Measurements from ENCODE around the gene SERPINA12. TPM values are rescaled to one million over a fixed set of nuclear protein-coding genes. Genes with fewer than 3 reads are reported as not detected.

SERPINA12 gene
- total RNA-seq, 2 donors from 2014 or later, result not detected

DNA sequence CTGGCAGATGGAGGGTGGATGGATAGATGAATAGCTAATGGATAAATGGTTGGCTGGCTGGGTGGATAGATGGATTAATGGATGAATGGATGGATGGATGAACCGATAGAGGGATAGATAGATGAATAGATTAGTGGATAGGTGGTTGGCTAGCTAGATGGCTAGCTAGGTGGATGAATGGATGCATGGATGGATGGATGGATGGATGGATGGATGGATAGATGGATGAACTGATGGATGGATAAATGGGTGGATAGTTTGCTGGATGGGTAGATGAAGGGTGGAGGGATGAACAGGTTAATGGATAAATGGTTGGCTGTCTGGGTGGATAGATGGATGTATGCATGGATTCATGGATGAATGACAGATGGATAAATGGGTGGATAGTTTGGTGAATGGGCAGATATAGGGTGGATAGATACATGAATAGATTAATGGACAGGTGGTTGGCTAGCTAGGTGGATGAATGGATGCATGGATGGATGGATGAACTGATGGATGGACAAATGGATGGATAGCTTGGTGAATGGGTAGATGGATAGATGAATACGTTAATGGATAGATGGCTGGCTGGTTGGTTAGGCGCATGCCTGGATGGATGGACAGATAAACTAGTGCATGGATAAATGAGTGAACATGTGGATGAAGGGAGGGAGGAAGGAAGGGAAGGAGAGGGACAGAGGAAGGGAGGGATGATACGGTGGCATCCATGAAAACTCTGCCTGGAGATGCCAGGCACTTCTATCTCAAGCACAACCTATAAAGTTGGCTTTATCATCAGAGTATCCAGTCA, 41.3 kb downstream of the SERPINA12 start:
- DNase-seq (ENCODE audit: low spot score), result no peak
- H3K4me1 ChIP-seq, result no peaks in the 10 kb centered on the region
- H3K27me3 ChIP-seq, result no peaks in the 10 kb centered on the region
- no peak overlapping the region for H3K27ac ChIP-seq
- H3K4me3 ChIP-seq, result no peak overlapping the region
- H3K36me3 ChIP-seq, result no peaks in the 10 kb centered on the region
- H3K9me3 ChIP-seq, result peaks cover 0 to 15% of the 10 kb centered on the region in 2 donors
- no peak for TF ChIP-seq CTCF (IDR thresholded peaks at IDR 0.05)

GRCh38 chr14:94466706-94467370, 42.4 kb downstream of the SERPINA12 start:
- no peak for DNase-seq (ENCODE audit: low spot score)
- no peak overlapping the region for H3K4me3 ChIP-seq
- no peak overlapping the region for H3K27ac ChIP-seq
- H3K4me1 ChIP-seq, result no peaks in the 10 kb centered on the region
- no peaks in the 10 kb centered on the region for H3K36me3 ChIP-seq
- peaks cover 0 to 15% of the 10 kb centered on the region in 2 donors for H3K9me3 ChIP-seq
- TF ChIP-seq CTCF (IDR thresholded peaks at IDR 0.05), result no peak
- H3K27me3 ChIP-seq, result no peaks in the 10 kb centered on the region

DNA sequence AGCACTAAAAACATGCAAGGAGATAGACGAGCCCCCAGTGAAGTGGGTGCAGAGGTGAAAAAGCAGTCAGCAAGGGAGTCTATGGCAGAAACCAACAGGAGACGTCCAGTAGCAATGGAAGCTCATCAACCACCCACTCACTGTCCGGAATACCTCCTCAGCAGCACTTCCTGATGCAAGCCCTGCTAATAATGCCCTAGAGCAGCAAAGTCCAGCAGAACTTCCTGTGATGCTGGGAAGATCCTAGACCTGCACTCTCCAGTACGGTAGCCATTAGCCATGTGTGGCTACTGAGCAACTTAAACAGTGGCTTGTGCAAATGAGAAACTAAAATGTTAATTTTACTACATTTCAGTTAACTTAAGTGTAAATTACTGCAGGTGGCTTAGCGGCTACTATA, 44.2 kb downstream of the SERPINA12 start:
- no peak for TF ChIP-seq CTCF (IDR thresholded peaks at IDR 0.05)
- Histone ChIP-seq H3K36me3 (no peaks in the 10 kb centered on the region), H3K9me3 (peaks cover 0 to 15% of the 10 kb centered on the region in 2 donors), H3K27ac (no peak overlapping the region), H3K4me3 (no peak overlapping the region), H3K27me3 (no peaks in the 10 kb centered on the region), H3K4me1 (no peaks in the 10 kb centered on the region)
- DNase-seq (ENCODE audit: low spot score), result no peak

DNA sequence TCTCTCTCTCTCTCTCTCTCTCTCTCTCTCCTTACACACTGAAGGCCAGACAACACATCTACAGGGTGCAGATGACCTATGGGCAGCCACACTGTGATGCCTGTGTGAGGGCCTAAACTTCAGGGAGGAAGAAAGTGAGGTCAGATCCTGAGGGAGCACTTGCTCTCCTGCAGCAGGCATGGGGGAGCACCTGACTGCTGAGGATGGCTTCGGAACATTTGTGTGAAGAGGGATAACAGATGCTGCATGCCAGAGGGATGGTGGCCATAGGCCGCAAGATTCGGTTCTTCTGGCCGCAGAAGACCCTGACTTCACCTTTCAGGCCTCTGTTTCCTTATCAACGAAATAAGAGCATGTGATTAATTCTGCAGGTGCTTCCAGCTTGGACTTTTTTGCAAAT, 45.0 kb downstream of the SERPINA12 start:
- no peaks in the 10 kb centered on the region for H3K27me3 ChIP-seq
- peaks cover 0 to 15% of the 10 kb centered on the region in 2 donors for H3K9me3 ChIP-seq
- H3K4me1 ChIP-seq, result no peaks in the 10 kb centered on the region
- TF ChIP-seq CTCF (IDR thresholded peaks at IDR 0.05), result no peak
- DNase-seq (ENCODE audit: low spot score), result no peak
- H3K4me3 ChIP-seq, result no peak overlapping the region
- no peaks in the 10 kb centered on the region for H3K36me3 ChIP-seq
- no peak overlapping the region for H3K27ac ChIP-seq

DNA sequence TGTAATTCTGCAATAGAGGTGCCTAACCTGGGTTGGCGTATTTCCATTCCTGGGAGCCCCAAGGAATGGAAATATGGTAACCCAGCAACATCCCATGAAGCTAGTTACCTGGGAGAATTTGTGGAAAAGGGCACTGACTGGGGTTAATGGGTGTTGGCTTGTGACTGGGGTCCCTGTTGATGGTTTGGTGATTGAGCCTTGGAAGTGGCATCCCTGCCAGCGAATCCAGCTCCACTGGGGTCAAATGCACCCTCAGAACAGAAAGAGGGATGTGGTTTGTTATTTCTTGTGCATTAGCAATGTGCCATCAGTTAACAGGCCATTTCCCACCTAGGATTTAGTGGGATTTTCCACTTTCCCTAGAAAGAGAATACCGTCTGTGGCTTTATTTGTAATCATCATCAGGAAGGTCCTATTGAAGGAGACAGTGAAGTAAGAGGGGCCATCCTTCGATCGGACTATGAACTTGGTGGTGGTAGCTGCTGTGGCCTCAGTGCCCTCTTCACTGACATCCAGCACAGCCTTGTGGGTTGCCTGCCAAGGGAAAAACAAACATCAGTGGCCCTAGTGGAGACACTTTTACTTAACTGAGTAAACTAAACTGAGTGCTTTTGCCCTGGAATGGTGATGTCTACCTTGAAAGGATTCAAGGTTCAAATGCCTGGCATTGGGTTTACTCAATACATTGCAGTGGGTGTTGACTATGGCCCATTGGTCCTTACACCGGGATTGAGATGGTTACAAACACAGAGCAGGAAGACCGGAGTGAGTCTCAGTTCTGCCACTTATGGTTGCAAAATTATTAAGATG, 46.3 kb downstream of the SERPINA12 start:
- peak; percentile 26 for DNase-seq (ENCODE audit: low spot score)
- Histone ChIP-seq H3K36me3 (no peaks in the 10 kb centered on the region), H3K9me3 (peaks cover 0 to 15% of the 10 kb centered on the region in 2 donors), H3K4me1 (no peaks in the 10 kb centered on the region), H3K27ac (no peak overlapping the region), H3K4me3 (no peak overlapping the region), H3K27me3 (no peaks in the 10 kb centered on the region)
- no peak for TF ChIP-seq CTCF (IDR thresholded peaks at IDR 0.05)

All from right atrium auricular region (tissue), 2 donors.